Peyer's patch (tissue), 4 donors: ENCODE data around the gene LCE2B. TPM values are rescaled to one million over a fixed set of nuclear protein-coding genes. Genes with fewer than 3 reads are reported as not detected.

Experiments
- DNase-seq, 3 donors: peaks; one replicate each; pipeline ENCODE4 v3.0.0-alpha.2; 2017 to 2019
- H3K27ac ChIP-seq, 4 donors: fragments of 200-600 bp; sonication (generic); one replicate each; pipeline ENCODE4 v1.5.1; 2016 to 2019
- H3K27me3 ChIP-seq, 2 donors: fragments of 200-600 bp; sonication (generic); one replicate each; pipeline ENCODE4 v1.5.1; 2019
- H3K36me3 ChIP-seq, 3 donors: fragments of 200-600 bp; sonication (generic); one replicate each; pipeline ENCODE4 v1.5.1; 2016 to 2019
- H3K4me1 ChIP-seq, 4 donors: fragments of 200-600 bp; sonication (generic); one replicate each; pipeline ENCODE4 v1.5.1; 2016 to 2019
- H3K4me3 ChIP-seq, 4 donors: fragments of 200-600 bp; sonication (generic); 1 replicate in 3 of 4; 2 replicates in 1 of 4; pipeline ENCODE4 v1.5.1; 2016 to 2019; ENCODE audit warnings: mild to moderate bottlenecking in 1 of 4
- H3K9me3 ChIP-seq, 4 donors: fragments of 200-600 bp; sonication (generic); one replicate each; pipeline ENCODE4 v1.5.1; 2016 to 2019; ENCODE audit warnings: mild to moderate bottlenecking in 1 of 4
- POLR2A ChIP-seq, 2 donors: fragments of 450-650 bp; IDR thresholded peaks; one replicate each; pipeline ENCODE4 v1.5.1; 2017; ENCODE audit warnings: antibody characterized with exemption in 2 of 2, mild to moderate bottlenecking in 2 of 2, moderate library complexity in 2 of 2
- total RNA-seq, 4 donors: library from RNA; depleted of rRNA; stranded (reverse); fragments of >200 nt; gene quantifications; one replicate each; pipeline ENCODE4 v1.1.0, GENCODE V29; 2016
- TF ChIP-seq, protein P1 (sequence below), 6 experiments: fragments of 450-650 bp in 4 of 6; fragments of 200-600 bp in 2 of 6; sonication (generic) in 1 of 6; IDR thresholded peaks; one replicate each; pipeline ENCODE4 v1.5.1; 2017 to 2019; ENCODE audit warnings: antibody characterized with exemption in 6 of 6, mild to moderate bottlenecking in 3 of 6, moderate library complexity in 1 of 6

LCE2B gene
- total RNA-seq, 4 donors from 2014 or later = not detected

GRCh38 chr1:152699746-152700145 lies 13.8 kb downstream of the LCE2B start:
- H3K27ac ChIP-seq = no peak overlapping the region
- no peaks in the 10 kb centered on the region for H3K4me1 ChIP-seq
- no peak for DNase-seq
- H3K4me3 ChIP-seq = no peak overlapping the region
- no peaks in the 10 kb centered on the region for H3K9me3 ChIP-seq
- no peaks in the 10 kb centered on the region for H3K36me3 ChIP-seq
- no peaks in the 10 kb centered on the region for H3K27me3 ChIP-seq
- TF ChIP-seq, protein P1, sequence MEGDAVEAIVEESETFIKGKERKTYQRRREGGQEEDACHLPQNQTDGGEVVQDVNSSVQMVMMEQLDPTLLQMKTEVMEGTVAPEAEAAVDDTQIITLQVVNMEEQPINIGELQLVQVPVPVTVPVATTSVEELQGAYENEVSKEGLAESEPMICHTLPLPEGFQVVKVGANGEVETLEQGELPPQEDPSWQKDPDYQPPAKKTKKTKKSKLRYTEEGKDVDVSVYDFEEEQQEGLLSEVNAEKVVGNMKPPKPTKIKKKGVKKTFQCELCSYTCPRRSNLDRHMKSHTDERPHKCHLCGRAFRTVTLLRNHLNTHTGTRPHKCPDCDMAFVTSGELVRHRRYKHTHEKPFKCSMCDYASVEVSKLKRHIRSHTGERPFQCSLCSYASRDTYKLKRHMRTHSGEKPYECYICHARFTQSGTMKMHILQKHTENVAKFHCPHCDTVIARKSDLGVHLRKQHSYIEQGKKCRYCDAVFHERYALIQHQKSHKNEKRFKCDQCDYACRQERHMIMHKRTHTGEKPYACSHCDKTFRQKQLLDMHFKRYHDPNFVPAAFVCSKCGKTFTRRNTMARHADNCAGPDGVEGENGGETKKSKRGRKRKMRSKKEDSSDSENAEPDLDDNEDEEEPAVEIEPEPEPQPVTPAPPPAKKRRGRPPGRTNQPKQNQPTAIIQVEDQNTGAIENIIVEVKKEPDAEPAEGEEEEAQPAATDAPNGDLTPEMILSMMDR (IDR thresholded peaks at IDR 0.05) = no peak
- TF ChIP-seq POLR2A (IDR thresholded peaks at IDR 0.05) = no peak

DNA sequence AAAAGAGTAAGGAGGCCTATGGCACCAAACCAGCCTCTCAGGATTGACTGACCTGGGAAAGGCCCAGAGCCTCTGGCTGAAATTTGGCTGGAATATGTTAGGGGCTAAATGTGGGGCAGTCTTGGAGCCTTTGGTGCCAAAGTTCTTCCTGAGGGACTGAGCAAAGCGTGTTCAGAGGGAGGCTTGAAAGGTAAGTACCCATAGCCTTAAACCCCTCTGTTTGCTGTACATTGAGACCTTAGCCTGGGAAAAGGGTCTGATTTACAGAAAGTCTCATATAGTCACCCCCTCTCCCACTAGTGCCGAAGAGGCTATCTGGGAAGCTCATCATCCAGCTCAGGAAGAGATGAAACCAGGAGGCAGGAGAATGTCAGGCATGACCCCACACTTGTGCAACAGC lies 21.9 kb downstream of the LCE2B start, which contains the start of gene LCE4A:
Gene LCE4A, plus strand, starts transcription at position 301 of the 400 bp plus-strand sequence. CDS start 916 bp downstream, outside the sequence.
- H3K4me1 ChIP-seq = no peaks in the 10 kb centered on the region
- no peak for DNase-seq
- H3K36me3 ChIP-seq = no peaks in the 10 kb centered on the region
- H3K27me3 ChIP-seq = no peaks in the 10 kb centered on the region
- no peak for TF ChIP-seq POLR2A (IDR thresholded peaks at IDR 0.05)
- TF ChIP-seq, protein P1 (IDR thresholded peaks at IDR 0.05) = no peak
- no peak within 1 kb of the TSS for H3K4me3 ChIP-seq
- H3K9me3 ChIP-seq = no peaks in the 10 kb centered on the region
- no peak within 1 kb of the TSS for H3K27ac ChIP-seq

- no peak for DNase-seq
- no peaks in the 10 kb centered on the region for H3K36me3 ChIP-seq
- no peaks in the 10 kb centered on the region for H3K27me3 ChIP-seq
- peaks cover 0 to 4% (median 2%) of the 10 kb centered on the region in 4 donors for H3K9me3 ChIP-seq
- H3K4me3 ChIP-seq = no peak overlapping the region
- no peaks in the 10 kb centered on the region for H3K4me1 ChIP-seq
- TF ChIP-seq, protein P1 (IDR thresholded peaks at IDR 0.05) = no peak
- H3K27ac ChIP-seq = no peak overlapping the region
Measured at GRCh38 chr1:152718238-152718637, 32.3 kb downstream of the LCE2B start.

DNA sequence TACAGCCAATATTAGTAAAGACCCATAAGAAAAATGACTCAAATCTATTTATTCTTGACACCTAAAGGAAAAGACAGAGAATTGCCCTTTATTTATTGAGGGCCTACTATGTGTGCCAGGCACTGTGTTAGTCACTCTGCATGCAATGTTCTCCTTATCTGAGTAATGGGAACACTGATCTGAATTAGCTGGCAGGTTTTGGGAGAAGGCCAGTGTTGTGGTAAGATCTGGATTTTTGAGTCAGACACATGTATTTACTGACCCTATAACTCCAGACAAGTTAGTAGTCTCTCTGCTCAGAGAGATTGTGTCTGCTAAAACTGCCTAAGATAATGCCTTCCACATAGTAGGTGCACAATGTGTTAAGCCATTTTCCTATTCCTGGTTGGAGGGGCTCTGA lies 39.3 kb downstream of the LCE2B start:
- Histone ChIP-seq H3K4me3 (no peak overlapping the region), H3K36me3 (no peaks in the 10 kb centered on the region), H3K27me3 (no peaks in the 10 kb centered on the region), H3K9me3 (no peaks in the 10 kb centered on the region), H3K4me1 (no peaks in the 10 kb centered on the region), H3K27ac (no peak overlapping the region)
- no peak for DNase-seq
- TF ChIP-seq, protein P1 (IDR thresholded peaks at IDR 0.05) = no peak
- TF ChIP-seq POLR2A (IDR thresholded peaks at IDR 0.05) = no peak

GRCh38 chr1:152728986-152729385 lies 43.1 kb downstream of the LCE2B start:
- TF ChIP-seq POLR2A (IDR thresholded peaks at IDR 0.05) = no peak
- TF ChIP-seq, protein P1 (IDR thresholded peaks at IDR 0.05) = no peak
- H3K4me3 ChIP-seq = no peak overlapping the region
- no peaks in the 10 kb centered on the region for H3K36me3 ChIP-seq
- no peaks in the 10 kb centered on the region for H3K4me1 ChIP-seq
- no peak overlapping the region for H3K27ac ChIP-seq
- no peaks in the 10 kb centered on the region for H3K27me3 ChIP-seq
- H3K9me3 ChIP-seq = no peaks in the 10 kb centered on the region
- DNase-seq = no peak

DNA sequence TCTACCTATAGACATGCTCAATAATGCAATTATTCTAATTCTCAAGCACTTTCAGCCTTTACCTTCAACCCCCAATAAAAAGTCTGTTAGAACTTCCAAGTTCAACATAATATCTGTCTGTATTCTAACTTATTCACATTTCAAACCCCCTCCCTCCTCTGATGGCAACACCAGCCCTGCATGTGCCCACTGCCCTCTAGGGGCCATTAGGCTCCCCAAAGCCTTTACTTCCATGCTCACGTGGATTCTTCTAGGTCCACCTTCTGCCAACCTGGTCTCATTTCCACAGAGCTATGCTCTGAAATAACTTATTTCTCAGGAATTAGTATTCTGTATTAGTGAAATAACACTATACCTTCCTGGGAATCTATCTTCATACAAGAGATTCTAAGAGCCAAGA lies 49.7 kb downstream of the LCE2B start:
- H3K36me3 ChIP-seq = no peaks in the 10 kb centered on the region
- no peak for TF ChIP-seq POLR2A (IDR thresholded peaks at IDR 0.05)
- TF ChIP-seq, protein P1 (IDR thresholded peaks at IDR 0.05) = no peak
- H3K4me3 ChIP-seq = no peak overlapping the region
- no peak overlapping the region for H3K27ac ChIP-seq
- H3K4me1 ChIP-seq = no peaks in the 10 kb centered on the region
- DNase-seq = no peak
- no peaks in the 10 kb centered on the region for H3K27me3 ChIP-seq
- no peaks in the 10 kb centered on the region for H3K9me3 ChIP-seq
